Smooth muscle cell (in vitro differentiated cells): ENCODE results near the gene HOXC9. TPM values are rescaled to one million over a fixed set of nuclear protein-coding genes. Genes with fewer than 3 reads are reported as not detected.

Experiments used
- DNase-seq: peaks from one replicate; lab custom pipeline; 2025; ENCODE audit not compliant: unreplicated experiment; lab: John Stamatoyannopoulos, UW
- H2AFZ ChIP-seq: fragments of 200-600 bp; sonication (generic); 2 replicates; pipeline ENCODE4 v1.6.0; 2016; ENCODE audit warnings: antibody characterized with exemption, low read depth, mild to moderate bottlenecking
- H3F3A ChIP-seq: fragments of 200-600 bp; sonication (generic); 2 replicates; pipeline ENCODE4 v1.6.0; 2017; ENCODE audit warnings: antibody characterized with exemption, low read depth
- H3K27ac ChIP-seq: fragments of 200-600 bp; sonication (generic); 2 replicates; pipeline ENCODE4 v1.5.1; 2016; ENCODE audit warnings: low read depth, mild to moderate bottlenecking
- H3K27me3 ChIP-seq: fragments of 200-600 bp; sonication (generic); 2 replicates; pipeline ENCODE4 v1.6.1; 2016; ENCODE audit warnings: low read depth, mild to moderate bottlenecking
- H3K36me3 ChIP-seq: fragments of 200-600 bp; sonication (generic); 2 replicates; pipeline ENCODE4 v1.5.1; 2016; ENCODE audit warnings: low read depth
- H3K4me1 ChIP-seq: fragments of 200-600 bp; sonication (generic); 2 replicates; pipeline ENCODE4 v1.5.1; 2016; ENCODE audit warnings: low read depth
- H3K4me2 ChIP-seq: fragments of 200-600 bp; sonication (generic); 2 replicates; pipeline ENCODE4 v1.6.0; 2016; ENCODE audit warnings: mild to moderate bottlenecking
- H3K4me3 ChIP-seq: fragments of 200-600 bp; sonication (generic); 2 replicates; pipeline ENCODE4 v1.5.1; 2016; ENCODE audit warnings: mild to moderate bottlenecking
- H3K79me2 ChIP-seq: fragments of 200-600 bp; sonication (generic); 2 replicates; pipeline ENCODE4 v1.6.0; 2016; ENCODE audit warnings: low read depth, mild to moderate bottlenecking
- H3K9ac ChIP-seq: fragments of 200-600 bp; sonication (generic); 2 replicates; pipeline ENCODE4 v1.6.0; 2016; ENCODE audit warnings: low read depth
- H3K9me3 ChIP-seq: fragments of 200-600 bp; sonication (generic); replicated peaks from 2 replicates; pipeline ENCODE4 v1.5.1; 2016; ENCODE audit warnings: low read depth
- H4K20me1 ChIP-seq: fragments of 200-600 bp; sonication (generic); 2 replicates; pipeline ENCODE4 v1.6.0; 2016; ENCODE audit warnings: low read depth
- CTCF ChIP-seq: fragments of 200-600 bp; sonication (generic); IDR thresholded peaks from 2 replicates; pipeline ENCODE4 v1.5.1; 2017; ENCODE audit warnings: borderline replicate concordance, mild to moderate bottlenecking, antibody characterized with exemption; ENCODE audit not compliant: insufficient read depth, poor library complexity, severe bottlenecking
- WGBS: methylation state at CpG from one replicate; pipeline ENCODE4 v1.1.7; 2016; ENCODE audit warnings: low lambda C conversion rate; 5-methylcytosine and 5-hydroxymethylcytosine counted together
- polyA plus RNA-seq: library from polyadenylated mRNA; unstranded; fragments of >200 nt; fragmentation: Nextera tagmentation; extraction: Ambion mirVana; gene quantifications from 2 replicates; pipeline ENCODE4 v1.2.1, GENCODE V29; 2016
- total RNA-seq: library from RNA; depleted of rRNA; stranded (reverse); fragments of >200 nt; gene quantifications from 2 replicates; pipeline ENCODE4 v1.2.3, GENCODE V29; 2014

The HOXC9 gene
- total and polyA plus RNA-seq, 2 experiments from 2014 or later: 1.2 to 2.7 TPM

GRCh38 chr12:53958128-53958527 lies 41.8 kb upstream of the HOXC9 start:
- H3K79me2 ChIP-seq: no peaks in the 10 kb centered on the region
- no peak for DNase-seq
- no peak overlapping the region for H3K4me3 ChIP-seq
- H2AFZ ChIP-seq: no peak overlapping the region
- no peak overlapping the region for H3K27ac ChIP-seq
- no peak overlapping the region for H3K4me2 ChIP-seq
- WGBS: 19% methylated on average over 3 of the region's 3 CpGs
- H3K27me3 ChIP-seq: peaks cover 100% of the 10 kb centered on the region
- peaks cover 4% of the 10 kb centered on the region for H3F3A ChIP-seq
- no peak for TF ChIP-seq CTCF
- H4K20me1 ChIP-seq: no peaks in the 10 kb centered on the region
- H3K36me3 ChIP-seq: no peaks in the 10 kb centered on the region
- no peaks in the 10 kb centered on the region for H3K4me1 ChIP-seq
- no peaks in the 10 kb centered on the region for H3K9me3 ChIP-seq
- H3K9ac ChIP-seq: no peak overlapping the region

DNA sequence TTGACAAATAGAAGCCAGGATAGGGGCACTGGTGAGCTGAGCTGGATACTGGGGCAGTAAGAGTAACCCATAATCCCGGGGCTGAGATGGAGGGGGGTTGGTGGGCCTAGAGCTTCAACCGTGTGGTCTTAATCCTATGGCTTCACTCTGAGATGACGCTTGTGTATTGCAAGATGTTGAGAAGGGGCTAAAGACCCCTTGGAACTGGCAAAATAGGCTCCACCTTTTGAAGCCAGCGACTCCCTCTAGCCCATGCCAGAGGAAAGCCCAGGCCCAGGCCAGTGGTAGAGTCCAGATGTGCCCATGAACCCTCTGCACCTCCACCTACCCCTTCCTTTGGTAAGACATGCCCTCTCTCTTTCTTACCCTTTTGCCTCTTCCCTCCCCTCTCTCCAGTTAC lies 40.6 kb upstream of the HOXC9 start:
- 33% methylated on average over 4 of the region's 4 CpGs for WGBS
- Histone ChIP-seq H3K27me3 (peaks cover 100% of the 10 kb centered on the region), H3K4me1 (no peaks in the 10 kb centered on the region)

DNA sequence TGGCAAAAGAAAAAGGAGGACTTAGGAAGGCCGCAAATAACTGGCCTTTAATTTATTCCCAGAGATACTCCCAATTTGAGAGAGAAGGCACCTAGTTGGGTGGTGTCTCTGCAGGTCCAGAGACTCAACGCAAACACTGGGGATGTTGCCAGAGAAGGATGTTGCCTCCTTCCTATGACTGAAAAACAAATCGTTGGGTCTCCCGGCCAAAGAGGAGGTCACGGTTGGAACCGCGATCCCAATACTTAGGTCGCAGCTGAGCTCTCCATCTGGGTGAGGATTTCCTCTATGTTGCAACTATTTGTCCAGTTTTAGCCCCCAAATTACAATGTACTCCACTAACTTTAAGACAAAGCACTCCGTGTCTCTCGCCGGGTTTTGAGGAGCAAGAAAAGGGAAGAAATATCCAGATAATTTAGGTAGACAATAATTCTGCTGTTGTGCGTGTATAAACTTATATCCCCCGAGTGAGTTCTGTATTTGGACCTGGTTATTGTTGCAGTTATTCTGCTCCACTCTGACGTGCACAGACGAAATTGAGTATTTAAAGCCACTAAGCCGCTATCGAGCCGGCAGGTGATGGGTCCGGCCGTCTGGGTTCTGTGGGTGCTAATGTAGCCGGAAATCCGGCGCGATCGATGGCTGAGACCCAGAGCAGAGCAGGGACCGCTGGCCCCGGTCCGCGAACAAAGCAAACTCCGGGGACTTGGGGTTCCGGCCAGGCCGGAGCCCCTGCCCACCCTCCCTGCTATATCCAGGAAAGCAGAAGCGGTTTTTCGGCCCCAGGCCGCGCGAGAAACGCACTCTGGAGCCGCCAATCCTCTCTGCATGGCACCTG lies 39.6 kb upstream of the HOXC9 start:
- no peak for TF ChIP-seq CTCF
- Histone ChIP-seq H3K9ac (no peak overlapping the region), H4K20me1 (no peaks in the 10 kb centered on the region), H3K4me3 (no peak overlapping the region), H3K4me1 (no peaks in the 10 kb centered on the region), H3F3A (no peaks in the 10 kb centered on the region), H3K9me3 (no peaks in the 10 kb centered on the region), H3K4me2 (no peak overlapping the region), H2AFZ (no peak overlapping the region), H3K27me3 (peaks cover 100% of the 10 kb centered on the region), H3K79me2 (no peaks in the 10 kb centered on the region), H3K36me3 (no peaks in the 10 kb centered on the region), H3K27ac (no peak overlapping the region)
- 26% methylated on average over 38 of the region's 39 CpGs for WGBS
- no peak for DNase-seq

More for the DNA sequence above, 40.6 kb upstream of the HOXC9 start:
- H3K27ac ChIP-seq: no peak overlapping the region
- no peak overlapping the region for H3K4me3 ChIP-seq
- H2AFZ ChIP-seq: no peak overlapping the region
- DNase-seq: no peak
- H3F3A ChIP-seq: no peaks in the 10 kb centered on the region
- TF ChIP-seq CTCF: no peak
- H3K79me2 ChIP-seq: no peaks in the 10 kb centered on the region
- H3K36me3 ChIP-seq: no peaks in the 10 kb centered on the region
- H4K20me1 ChIP-seq: no peaks in the 10 kb centered on the region
- no peaks in the 10 kb centered on the region for H3K9me3 ChIP-seq
- no peak overlapping the region for H3K9ac ChIP-seq
- no peak overlapping the region for H3K4me2 ChIP-seq
